Spleen (tissue), 11 donors: ENCODE results near the gene DENND1B. TPM values are rescaled to one million over a fixed set of nuclear protein-coding genes. Genes with fewer than 3 reads are reported as not detected.
"Not testable (repeated sequence)": the region's sequence is repeated elsewhere in the genome, so short reads cannot be mapped to it uniquely, and the experiment has no call there.

Source experiments
- DNase-seq: peaks from one replicate; pipeline ENCODE4 v3.0.0-alpha.2; 2020
- H3K27ac ChIP-seq, 8 donors: fragments of 200-600 bp; sonication (generic) in 7 of 8; 1 replicate in 4 of 8; 2 replicates in 4 of 8; pipeline versions ENCODE4 v1.5.0 to v1.8.0; 2016 to 2021; ENCODE audit warnings: inconsistent platforms in 4 of 8, mild to moderate bottlenecking in 4 of 8, moderate library complexity in 1 of 8
- H3K27me3 ChIP-seq, 7 donors: fragments of 200-600 bp; sonication (generic) in 6 of 7; replicated peaks in 1 of 7; 1 replicate in 4 of 7; 2 replicates in 3 of 7; pipeline versions ENCODE4 v1.5.0 to v1.8.0; 2016 to 2021; ENCODE audit warnings: inconsistent platforms in 3 of 7, mild to moderate bottlenecking in 1 of 7
- H3K36me3 ChIP-seq, 6 donors: fragments of 200-600 bp; sonication (generic) in 5 of 6; 1 replicate in 4 of 6; 2 replicates in 2 of 6; pipeline versions ENCODE4 v1.5.0 to v1.8.0; 2016 to 2021; ENCODE audit warnings: inconsistent platforms in 2 of 6
- H3K4me1 ChIP-seq, 6 donors: fragments of 200-600 bp; sonication (generic) in 5 of 6; 1 replicate in 3 of 6; 2 replicates in 3 of 6; pipeline versions ENCODE4 v1.5.0 to v1.8.0; 2016 to 2021; ENCODE audit warnings: inconsistent platforms in 3 of 6
- H3K4me3 ChIP-seq, 8 donors: fragments of 200-600 bp; sonication (generic) in 7 of 8; 1 replicate in 4 of 8; 2 replicates in 4 of 8; pipeline versions ENCODE4 v1.5.0 to v1.8.0; 2016 to 2021; ENCODE audit warnings: inconsistent platforms in 4 of 8, mild to moderate bottlenecking in 4 of 8, moderate library complexity in 2 of 8
- H3K9me3 ChIP-seq, 8 donors: fragments of 200-600 bp; sonication (generic) in 7 of 8; 1 replicate in 4 of 8; 2 replicates in 4 of 8; pipeline versions ENCODE4 v1.5.0 to v1.8.0; 2016 to 2021; ENCODE audit warnings: inconsistent platforms in 4 of 8
- CTCF ChIP-seq, 11 experiments: fragments of 200-600 bp in 7 of 11; fragments of 450-650 bp in 4 of 11; sonication (generic) in 4 of 11; IDR thresholded peaks in 8 of 11; conservative IDR thresholded peaks in 3 of 11; 1 replicate in 7 of 11; 2 replicates in 4 of 11; pipeline versions ENCODE4 v1.4.0 to v1.8.0; 2016 to 2021; ENCODE audit warnings: antibody characterized with exemption in 11 of 11, inconsistent platforms in 4 of 11, mild to moderate bottlenecking in 1 of 11
- POLR2A ChIP-seq, 3 donors: fragments of 450-650 bp; IDR thresholded peaks; one replicate each; pipeline ENCODE4 v1.5.1; 2017; ENCODE audit warnings: antibody characterized with exemption in 3 of 3, mild to moderate bottlenecking in 1 of 3
- POLR2AphosphoS5 ChIP-seq, 3 donors: sonication (generic); formaldehyde crosslinking; IDR thresholded peaks; one replicate each; pipeline ENCODE4 v1.5.1; 2017; ENCODE audit warnings: antibody characterized with exemption in 3 of 3
- WGBS, 5 donors: extraction: QIAGEN DNeasy Blood & Tissue Kit in 3 of 5; methylation state at CpG; one replicate each; pipeline versions ENCODE4 v1.1.5 to v1.1.7; 2013 to 2018; 5-methylcytosine and 5-hydroxymethylcytosine counted together
- intact Hi-C: fragments of 100-400 bp; cut with DNase I; formaldehyde crosslinking; loops from one replicate; pipeline ENCODE4 v1.15.0; 2023; ENCODE audit warnings: low total_unique reads
- polyA plus RNA-seq, 3 donors: library from polyadenylated mRNA; stranded (reverse); fragments of 200-250 nt; gene quantifications; one replicate each; pipeline ENCODE4 v1.2.1, GENCODE V29; 2013
- total RNA-seq, 7 donors: library from RNA; depleted of rRNA in 3 of 7; stranded (reverse); fragments of >200 nt in 3 of 7; fragmentation: NEBNext Ultra II Directional in 4 of 7; extraction: Animal tissue kit (Norgen Biotek cat#: 25700) in 4 of 7; gene quantifications; one replicate each; pipeline versions ENCODE4 v1.1.0 to v1.2.1, GENCODE V29; 2016 to 2021
- donor health status: healthy with polysubstance abuse.
- donor health status: DM: no; HTN: no; CAD: no; lungs with moderate emphysema.
- donor health status: DM: no; HTN: no; CAD: no.
- donor health status: Bipolar disorder and iron deficiency.
- donor health status: healthy.
- donor health status: DM: no; HTN: no; CAD: no.
- donor health status: DM: yes; HTN: yes; CAD: no.

The DENND1B gene
- total and polyA plus RNA-seq, 10 donors = 2.8 to 31.8 (median 19.6) TPM

- no peak overlapping the region for H3K27ac ChIP-seq
- peaks cover 0 to 70% (median 22%) of the 10 kb centered on the region in 6 donors for H3K4me1 ChIP-seq
- DNase-seq = no peak
- no peaks in the 10 kb centered on the region for H3K36me3 ChIP-seq
- intact Hi-C loops = no loop called here
- TF ChIP-seq POLR2AphosphoS5 (IDR thresholded peaks at IDR 0.05) = no peak
- no peak for TF ChIP-seq POLR2A (IDR thresholded peaks at IDR 0.05)
- TF ChIP-seq CTCF (IDR thresholded peaks at IDR 0.05 in 8 of 11, conservative IDR thresholded peaks at IDR 0.05 in 3 of 11) = no peak
- H3K4me3 ChIP-seq = no peak overlapping the region
- 58 to 83% (median 63%) methylated on average over 4 of the region's 4 CpGs for WGBS, 5 donors
- no peaks in the 10 kb centered on the region for H3K27me3 ChIP-seq
- H3K9me3 ChIP-seq = no peaks in the 10 kb centered on the region
These were observed 11.5 kb downstream of the DENND1B start for GRCh38 chr1:197763769-197764168.

GRCh38 chr1:197763307-197763706 lies 12.0 kb downstream of the DENND1B start:
- no peak for TF ChIP-seq POLR2A (IDR thresholded peaks at IDR 0.05)
- TF ChIP-seq POLR2AphosphoS5 (IDR thresholded peaks at IDR 0.05) = no peak
- no peak for TF ChIP-seq CTCF (IDR thresholded peaks at IDR 0.05 in 8 of 11, conservative IDR thresholded peaks at IDR 0.05 in 3 of 11)
- no peak for DNase-seq
- H3K27me3 ChIP-seq = no peaks in the 10 kb centered on the region
- H3K4me1 ChIP-seq = peaks cover 0 to 66% (median 22%) of the 10 kb centered on the region in 6 donors
- H3K9me3 ChIP-seq = no peaks in the 10 kb centered on the region
- intact Hi-C loops = no loop called here
- no peak overlapping the region for H3K4me3 ChIP-seq
- no peaks in the 10 kb centered on the region for H3K36me3 ChIP-seq
- no peak overlapping the region for H3K27ac ChIP-seq

GRCh38 chr1:197761654-197762053 lies 13.6 kb downstream of the DENND1B start:
- no peaks in the 10 kb centered on the region for H3K27me3 ChIP-seq
- no peak for DNase-seq
- peak overlapping the region in 1 of 8 donors; percentile 5 for H3K27ac ChIP-seq
- peaks cover 0 to 55% (median 19%) of the 10 kb centered on the region in 6 donors for H3K4me1 ChIP-seq
- H3K9me3 ChIP-seq = no peaks in the 10 kb centered on the region
- WGBS, 5 donors = 13 to 34% (median 26%) methylated on average over 2 of the region's 2 CpGs
- intact Hi-C loops = no loop called here
- no peaks in the 10 kb centered on the region for H3K36me3 ChIP-seq
- H3K4me3 ChIP-seq = peak overlapping the region in 1 of 8 donors; percentile 25
- no peak for TF ChIP-seq POLR2AphosphoS5 (IDR thresholded peaks at IDR 0.05)
- TF ChIP-seq CTCF (IDR thresholded peaks at IDR 0.05 in 8 of 11, conservative IDR thresholded peaks at IDR 0.05 in 3 of 11) = no peak
- TF ChIP-seq POLR2A (IDR thresholded peaks at IDR 0.05) = no peak

- WGBS, 5 donors = 84 to 94% (median 90%) methylated on average over 4 of the region's 4 CpGs
- H3K27me3 ChIP-seq, H3K4me1 ChIP-seq, H3K27ac ChIP-seq, DNase-seq, H3K9me3 ChIP-seq, intact Hi-C loops, H3K4me3 ChIP-seq: not testable (repeated sequence)
- peaks cover 0 to 20% (median 0%) of the 10 kb centered on the region in 6 donors for H3K36me3 ChIP-seq
These were observed 19.7 kb downstream of the DENND1B start for GRCh38 chr1:197755553-197755952.

GRCh38 chr1:197752652-197753164 lies 22.6 kb downstream of the DENND1B start:
- intact Hi-C loops, H3K27me3 ChIP-seq, H3K4me3 ChIP-seq, DNase-seq, H3K9me3 ChIP-seq, H3K27ac ChIP-seq: not testable (repeated sequence)
- Histone ChIP-seq H3K36me3 (peaks cover 0 to 20% (median 0%) of the 10 kb centered on the region in 6 donors), H3K4me1 (peaks cover 0 to 10% (median 3%) of the 10 kb centered on the region in 6 donors)
- 97 to 99% (median 98%) methylated on average over 6 of the region's 6 CpGs for WGBS, 5 donors
